ENCODE results near the gene PARD3B. TPM values are rescaled to one million over a fixed set of nuclear protein-coding genes. Genes with fewer than 3 reads are reported as not detected.

PARD3B gene
- total and polyA plus RNA-seq, 8 donors, result 1.8 to 42.6 (median 15.1) TPM

DNA sequence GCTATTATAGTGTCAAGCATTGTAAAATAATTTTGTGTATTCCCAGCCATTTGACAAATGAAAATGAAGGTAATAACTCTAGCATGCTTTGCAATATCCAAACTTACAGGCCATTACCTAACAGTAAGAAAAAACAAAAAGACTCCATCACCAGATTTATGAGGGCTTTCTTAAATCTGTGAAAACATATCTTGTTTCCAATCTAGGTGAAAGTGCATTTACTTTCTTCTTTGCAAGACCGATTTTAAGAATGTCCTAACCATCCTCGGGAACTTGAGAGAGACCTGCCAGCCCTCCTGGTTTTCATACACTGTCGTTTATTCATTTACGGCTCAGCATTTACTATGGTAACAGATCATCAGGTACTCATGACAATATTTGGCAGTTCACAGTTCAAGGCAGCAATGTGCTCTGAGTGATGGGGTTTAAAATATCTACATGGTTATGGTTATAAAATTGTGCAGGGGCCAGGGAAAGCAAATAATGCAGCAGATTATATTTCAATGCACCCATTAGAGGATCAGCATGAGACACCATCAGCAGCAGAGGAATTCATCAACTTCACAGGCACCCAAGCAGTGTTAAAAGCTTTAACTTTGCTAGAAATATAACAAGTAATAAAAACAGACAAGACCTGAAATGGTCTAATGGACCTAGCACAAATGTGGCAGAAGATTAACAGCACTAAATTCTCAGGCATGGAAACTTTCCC lies 34.4 kb upstream of the PARD3B start:
- Histone ChIP-seq H3K27ac (no peak overlapping the region), H3K9me3 (no peaks in the 10 kb centered on the region), H3K4me1 (no peaks in the 10 kb centered on the region), H3K36me3 (no peaks in the 10 kb centered on the region), H3K27me3 (no peaks in the 10 kb centered on the region), H3K4me3 (no peak overlapping the region)
- 74 to 82% (median 79%) methylated on average over 4 of the region's 4 CpGs for WGBS, 5 donors
- no peak for DNase-seq
- TF ChIP-seq POLR2A (IDR thresholded peaks at IDR 0.05) (no peak), EP300 (IDR thresholded peaks at IDR 0.05) (no peak), POLR2AphosphoS5 (IDR thresholded peaks at IDR 0.05) (no peak)
- TF ChIP-seq, protein P1, sequence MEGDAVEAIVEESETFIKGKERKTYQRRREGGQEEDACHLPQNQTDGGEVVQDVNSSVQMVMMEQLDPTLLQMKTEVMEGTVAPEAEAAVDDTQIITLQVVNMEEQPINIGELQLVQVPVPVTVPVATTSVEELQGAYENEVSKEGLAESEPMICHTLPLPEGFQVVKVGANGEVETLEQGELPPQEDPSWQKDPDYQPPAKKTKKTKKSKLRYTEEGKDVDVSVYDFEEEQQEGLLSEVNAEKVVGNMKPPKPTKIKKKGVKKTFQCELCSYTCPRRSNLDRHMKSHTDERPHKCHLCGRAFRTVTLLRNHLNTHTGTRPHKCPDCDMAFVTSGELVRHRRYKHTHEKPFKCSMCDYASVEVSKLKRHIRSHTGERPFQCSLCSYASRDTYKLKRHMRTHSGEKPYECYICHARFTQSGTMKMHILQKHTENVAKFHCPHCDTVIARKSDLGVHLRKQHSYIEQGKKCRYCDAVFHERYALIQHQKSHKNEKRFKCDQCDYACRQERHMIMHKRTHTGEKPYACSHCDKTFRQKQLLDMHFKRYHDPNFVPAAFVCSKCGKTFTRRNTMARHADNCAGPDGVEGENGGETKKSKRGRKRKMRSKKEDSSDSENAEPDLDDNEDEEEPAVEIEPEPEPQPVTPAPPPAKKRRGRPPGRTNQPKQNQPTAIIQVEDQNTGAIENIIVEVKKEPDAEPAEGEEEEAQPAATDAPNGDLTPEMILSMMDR (IDR thresholded peaks at IDR 0.05), result no peak
- intact Hi-C loops (cut with DNase I; ENCODE audit: low total_unique reads), result no loop called here

DNA sequence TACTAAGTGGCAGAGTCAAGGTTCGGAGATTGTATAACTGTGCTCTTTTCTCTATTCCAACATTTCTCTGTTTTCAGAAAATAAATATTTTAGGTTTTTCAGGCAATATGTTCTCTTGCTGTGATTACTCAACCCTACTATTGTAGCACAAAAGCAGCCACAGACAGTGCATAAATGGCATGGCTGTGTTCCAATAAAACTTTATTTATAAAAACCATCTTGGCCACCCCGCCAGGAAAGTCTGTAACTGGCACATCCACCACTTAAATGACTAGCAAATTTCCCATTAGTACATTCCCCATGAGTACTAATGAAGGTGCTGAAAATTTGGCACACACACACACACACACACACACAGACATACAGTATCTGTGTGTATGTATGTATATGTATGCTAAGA lies 30.8 kb upstream of the PARD3B start:
- H3K27me3 ChIP-seq, result no peaks in the 10 kb centered on the region
- H3K9me3 ChIP-seq, result no peaks in the 10 kb centered on the region
- H3K4me3 ChIP-seq, result no peak overlapping the region
- H3K4me1 ChIP-seq, result no peaks in the 10 kb centered on the region
- DNase-seq, result no peak
- intact Hi-C loops (cut with DNase I; ENCODE audit: low total_unique reads), result no loop called here
- H3K27ac ChIP-seq, result no peak overlapping the region
- no peaks in the 10 kb centered on the region for H3K36me3 ChIP-seq
- TF ChIP-seq EP300 (IDR thresholded peaks at IDR 0.05) (no peak), POLR2A (IDR thresholded peaks at IDR 0.05) (no peak), POLR2AphosphoS5 (IDR thresholded peaks at IDR 0.05) (no peak)
- TF ChIP-seq, protein P1 (IDR thresholded peaks at IDR 0.05), result no peak
- 73 to 97% (median 91%) methylated on average over 2 of the region's 2 CpGs for WGBS, 5 donors

DNA sequence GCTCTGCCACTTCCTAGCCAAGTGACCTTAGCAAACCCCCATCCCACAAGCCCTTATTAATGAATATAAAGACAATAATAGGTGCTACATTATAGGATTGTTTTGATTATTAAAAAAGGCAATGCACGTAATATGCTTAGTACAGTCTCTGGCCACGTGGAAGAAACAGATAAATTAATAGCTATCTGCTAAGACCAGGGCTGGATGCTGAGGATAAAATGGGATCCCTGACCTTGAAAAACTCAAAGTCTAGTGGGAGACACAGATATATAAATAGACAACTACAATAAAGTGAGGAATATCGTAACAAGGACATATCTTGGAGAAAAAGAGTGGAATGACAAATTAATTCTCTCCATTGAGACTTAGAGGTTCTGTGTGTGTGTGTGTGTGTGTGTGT lies 29.9 kb upstream of the PARD3B start:
- Histone ChIP-seq H3K27me3 (no peaks in the 10 kb centered on the region), H3K27ac (no peak overlapping the region), H3K36me3 (no peaks in the 10 kb centered on the region), H3K9me3 (no peaks in the 10 kb centered on the region), H3K4me1 (no peaks in the 10 kb centered on the region), H3K4me3 (no peak overlapping the region)
- no peak for DNase-seq
- no peak for TF ChIP-seq EP300 (IDR thresholded peaks at IDR 0.05)
- no peak for TF ChIP-seq POLR2A (IDR thresholded peaks at IDR 0.05)
- TF ChIP-seq, protein P1 (IDR thresholded peaks at IDR 0.05), result no peak
- TF ChIP-seq POLR2AphosphoS5 (IDR thresholded peaks at IDR 0.05), result no peak
- WGBS, 5 donors, result 79 to 91% (median 81%) methylated on average over 3 of the region's 3 CpGs
- intact Hi-C loops (cut with DNase I; ENCODE audit: low total_unique reads), result no loop called here

- no peaks in the 10 kb centered on the region for H3K4me1 ChIP-seq
- TF ChIP-seq EP300 (IDR thresholded peaks at IDR 0.05), result no peak
- TF ChIP-seq POLR2AphosphoS5 (IDR thresholded peaks at IDR 0.05), result no peak
- TF ChIP-seq, protein P1 (IDR thresholded peaks at IDR 0.05), result no peak
- no peak for TF ChIP-seq POLR2A (IDR thresholded peaks at IDR 0.05)
- H3K4me3 ChIP-seq, result no peak overlapping the region
- DNase-seq, result no peak
- intact Hi-C loops (cut with DNase I; ENCODE audit: low total_unique reads), result no loop called here
- no peaks in the 10 kb centered on the region for H3K36me3 ChIP-seq
- H3K27ac ChIP-seq, result no peak overlapping the region
- 84 to 98% (median 96%) methylated on average over 5 of the region's 5 CpGs for WGBS, 5 donors
- H3K27me3 ChIP-seq, result no peaks in the 10 kb centered on the region
- H3K9me3 ChIP-seq, result no peaks in the 10 kb centered on the region
Measured at GRCh38 chr2:204517154-204517553, 28.1 kb upstream of the PARD3B start.

All from stomach (tissue), 9 donors.